CD4-positive, alpha-beta T cell (primary cell): Measurements from ENCODE around the gene HSPA6. TPM values are rescaled to one million over a fixed set of nuclear protein-coding genes. Genes with fewer than 3 reads are reported as not detected.

ENCODE experiments used
- ATAC-seq: fragments of 200-7000 bp; cut with Tn5 transposase; one replicate; pipeline ENCODE4 v1.10.0; 2022; ENCODE audit warnings: mild to moderate bottlenecking; ENCODE audit not compliant: poor library complexity
- CTCF ChIA-PET: fragments of 350-600 bp; sonication (Branson Sonifier 250); formaldehyde crosslinking; loops from one replicate; lab custom pipeline; 2021; ENCODE audit warnings: antibody characterized with exemption, inconsistent platforms; lab: Charles Lee
- POLR2A ChIA-PET: fragments of 350-600 bp; sonication (Branson Sonifier 250); formaldehyde crosslinking; loops from one replicate; lab custom pipeline; 2021; ENCODE audit warnings: antibody characterized with exemption, inconsistent platforms; lab: Charles Lee
- DNase-seq, 14 experiments: peaks; one replicate each; pipeline ENCODE4 v3.0.0-alpha.2; 2013 to 2020; ENCODE audit warnings: mixed read lengths in 2 of 14
- H3K27ac ChIP-seq, 2 donors: one replicate each; pipeline versions ENCODE4 v1.5.1 to v1.7.0; 2013; ENCODE audit warnings: low read length in 2 of 2, low read depth in 1 of 2, mild to moderate bottlenecking in 1 of 2
- H3K27me3 ChIP-seq, 2 experiments: 1 replicate in 1 of 2; 2 replicates in 1 of 2; pipeline versions ENCODE4 v1.6.1 to v1.7.0; 2013; ENCODE audit warnings: low read length in 2 of 2, control low read depth in 1 of 2, mild to moderate bottlenecking in 1 of 2, moderate library complexity in 1 of 2; ENCODE audit not compliant: insufficient read depth in 2 of 2, control insufficient read depth in 1 of 2
- H3K36me3 ChIP-seq: one replicate; pipeline ENCODE4 v1.6.1; 2013; ENCODE audit warnings: low read length, control low read depth; ENCODE audit not compliant: insufficient read depth
- H3K4me1 ChIP-seq: one replicate; pipeline ENCODE4 v1.6.1; 2013; ENCODE audit warnings: low read length, control low read depth; ENCODE audit not compliant: insufficient read depth
- H3K4me3 ChIP-seq: one replicate; pipeline ENCODE4 v1.5.1; 2013; ENCODE audit warnings: mild to moderate bottlenecking, low read length, moderate library complexity
- H3K9me3 ChIP-seq, 2 experiments: 1 replicate in 1 of 2; 2 replicates in 1 of 2; pipeline versions ENCODE4 v1.6.1 to v1.7.0; 2013; ENCODE audit warnings: low read length in 2 of 2, mild to moderate bottlenecking in 2 of 2, control low read depth in 1 of 2, moderate library complexity in 1 of 2; ENCODE audit not compliant: control insufficient read depth in 1 of 2, insufficient read depth in 1 of 2
- H3K27ac Mint-ChIP-seq: one replicate; pipeline ENCODE4 v1.8.0; 2020; ENCODE audit warnings: mixed read lengths
- H3K27me3 Mint-ChIP-seq: one replicate; pipeline ENCODE4 v1.8.0; 2021; ENCODE audit warnings: mixed read lengths
- H3K36me3 Mint-ChIP-seq: one replicate; pipeline ENCODE4 v1.8.0; 2021; ENCODE audit warnings: low read depth, mixed read lengths
- H3K4me1 Mint-ChIP-seq: one replicate; pipeline ENCODE4 v1.8.0; 2021; ENCODE audit warnings: low read depth, mixed read lengths
- H3K4me3 Mint-ChIP-seq: one replicate; pipeline ENCODE4 v1.8.0; 2020; ENCODE audit warnings: mild to moderate bottlenecking, mixed read lengths
- H3K9me3 Mint-ChIP-seq: one replicate; pipeline ENCODE4 v1.8.0; 2020; ENCODE audit warnings: mixed read lengths
- CTCF ChIP-seq: fragments of 200-600 bp; IDR thresholded peaks from one replicate; pipeline ENCODE4 v1.8.0; 2022; ENCODE audit warnings: antibody characterized with exemption, mild to moderate bottlenecking
- intact Hi-C, 2 experiments: fragments of 100-400 bp; cut with DNase I in 1 of 2; cut with micrococcal nuclease in 1 of 2; formaldehyde crosslinking; loops; one replicate each; pipeline versions ENCODE4 v1.15.1 to v1.9.0; 2023 to 2025; cut with DNase I, micrococcal nuclease
- total RNA-seq, 174 experiments: library from RNA in 2 of 174; stranded (reverse) in 2 of 174; gene quantifications; one replicate each; pipeline ENCODE4 v1.2.3 and lab custom pipeline; 2021 to 2026

The HSPA6 gene
- total RNA-seq, 2 experiments from 2014 or later: 0.78 to 1.0 TPM

DNA sequence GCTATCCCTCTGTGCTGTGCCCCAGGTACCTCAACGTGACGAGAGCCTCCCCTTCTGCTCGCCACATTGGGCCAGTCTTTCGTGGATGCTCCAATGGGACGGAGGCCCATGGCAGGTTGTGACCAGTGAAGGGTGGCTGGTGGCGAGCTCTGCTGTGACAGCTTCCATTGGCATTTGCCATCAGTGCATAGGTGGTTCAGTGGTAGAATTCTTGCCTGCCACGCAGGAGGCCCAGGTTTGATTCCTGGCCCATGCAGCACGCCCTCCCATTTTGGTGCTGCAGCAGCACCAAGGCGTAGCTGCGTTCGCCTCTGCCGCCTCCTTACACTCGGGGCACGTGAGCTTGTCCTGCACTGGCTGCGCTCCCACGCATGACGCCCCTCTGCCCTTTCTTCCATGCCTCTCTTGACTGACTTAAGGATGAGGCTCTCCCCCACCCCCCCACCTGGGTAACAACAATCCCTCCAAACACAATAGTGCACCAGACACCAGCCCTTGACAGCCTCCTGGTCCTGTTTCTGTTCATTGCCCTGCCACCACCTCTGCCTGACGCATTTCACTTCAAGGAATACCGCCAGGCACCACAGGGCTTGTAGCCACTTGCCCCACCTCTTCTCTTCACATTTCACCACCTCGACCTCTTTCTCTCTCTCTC, 43.8 kb upstream of the HSPA6 start:
- Mint-ChIP-seq H3K4me1 (no peaks in the 10 kb centered on the region), H3K9me3 (no peaks in the 10 kb centered on the region), H3K27ac (no peak overlapping the region), H3K27me3 (peaks cover 47% of the 10 kb centered on the region), H3K36me3 (no peaks in the 10 kb centered on the region), H3K4me3 (no peak overlapping the region)
- Histone ChIP-seq H3K4me1 (no peaks in the 10 kb centered on the region), H3K27ac (no peak overlapping the region), H3K4me3 (no peak overlapping the region), H3K27me3 (peaks cover 0 to 4% of the 10 kb centered on the region in 2 experiments), H3K9me3 (peaks cover 0 to 2% of the 10 kb centered on the region in 2 experiments), H3K36me3 (no peaks in the 10 kb centered on the region)
- ATAC-seq (no peak), DNase-seq (no peak)
- intact Hi-C loops: loop anchor here in 1 of 2 experiments (10.0 kb wide), 2 partner anchors 84 to 554 kb away; no protein-coding TSS in a partner anchor
- CTCF ChIA-PET: no interaction called here
- POLR2A ChIA-PET: no interaction called here
- no peak for TF ChIP-seq CTCF

DNA sequence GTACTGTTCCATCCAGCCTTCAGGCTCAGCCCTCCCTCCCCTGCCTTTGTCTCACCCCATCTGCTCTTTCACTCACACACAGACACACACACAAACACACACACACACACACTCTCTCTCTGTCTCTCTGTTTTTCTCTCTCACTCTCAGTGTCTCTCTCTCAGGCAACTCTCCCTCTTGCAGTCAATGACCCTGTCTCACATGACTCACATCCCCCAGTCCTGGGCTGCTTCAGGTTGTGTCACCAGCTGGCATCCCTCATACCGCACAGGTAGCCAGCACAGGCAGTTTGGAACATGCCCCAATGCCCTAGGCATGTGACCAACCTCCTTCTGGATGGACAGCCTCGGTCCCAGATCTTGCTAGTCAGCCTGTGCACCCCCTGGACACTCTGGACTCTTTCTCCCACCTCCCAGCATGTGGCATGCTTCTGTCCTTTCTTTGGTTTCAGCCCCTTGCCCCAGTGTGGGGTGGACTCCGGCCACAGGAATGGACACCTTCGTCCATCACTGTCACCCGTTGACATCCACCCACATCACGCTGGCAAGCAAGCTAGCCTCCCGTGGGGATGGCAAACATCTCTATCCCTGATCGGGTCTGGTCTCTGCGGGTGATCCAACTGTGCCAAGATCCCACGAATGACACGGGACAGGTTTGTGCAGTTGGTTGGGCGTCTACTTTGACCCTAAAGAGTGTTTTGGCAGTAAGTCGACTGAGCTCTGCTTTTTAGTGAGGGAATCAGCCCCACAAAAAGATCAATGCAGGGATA, 42.5 kb upstream of the HSPA6 start:
- CTCF ChIA-PET: no interaction called here
- TF ChIP-seq CTCF: no peak

GRCh38 chr1:161482610-161483009, 41.7 kb upstream of the HSPA6 start:
- Mint-ChIP-seq H3K9me3 (no peaks in the 10 kb centered on the region), H3K27ac (no peak overlapping the region), H3K4me3 (no peak overlapping the region), H3K27me3 (peaks cover 34% of the 10 kb centered on the region), H3K4me1 (no peaks in the 10 kb centered on the region), H3K36me3 (no peaks in the 10 kb centered on the region)
- ChIA-PET POLR2A (no interaction called here), CTCF (no interaction called here)
- no peaks in the 10 kb centered on the region for H3K4me1 ChIP-seq
- ATAC-seq (no peak), DNase-seq (no peak)
- H3K27ac ChIP-seq: no peak overlapping the region
- peaks cover 0 to 4% of the 10 kb centered on the region in 2 experiments for H3K27me3 ChIP-seq
- H3K9me3 ChIP-seq: no peaks in the 10 kb centered on the region
- no peak for TF ChIP-seq CTCF
- H3K4me3 ChIP-seq: no peak overlapping the region
- H3K36me3 ChIP-seq: no peaks in the 10 kb centered on the region
- intact Hi-C loops: loop anchor here in 1 of 2 experiments (10.0 kb wide), 2 partner anchors 82 to 552 kb away; no protein-coding TSS in a partner anchor

More for the DNA sequence above, 42.5 kb upstream of the HSPA6 start:
- Histone ChIP-seq H3K36me3 (no peaks in the 10 kb centered on the region), H3K4me1 (no peaks in the 10 kb centered on the region), H3K4me3 (no peak overlapping the region), H3K9me3 (no peaks in the 10 kb centered on the region), H3K27ac (no peak overlapping the region), H3K27me3 (peaks cover 0 to 4% of the 10 kb centered on the region in 2 experiments)
- Mint-ChIP-seq H3K36me3 (no peaks in the 10 kb centered on the region), H3K27ac (no peak overlapping the region), H3K9me3 (no peaks in the 10 kb centered on the region), H3K27me3 (peaks cover 37% of the 10 kb centered on the region), H3K4me3 (no peak overlapping the region), H3K4me1 (no peaks in the 10 kb centered on the region)
- POLR2A ChIA-PET: no interaction called here
- no peak for DNase-seq
- intact Hi-C loops: loop anchor here in 1 of 2 experiments (10.0 kb wide), 2 partner anchors 83 to 553 kb away; no protein-coding TSS in a partner anchor
- ATAC-seq: no peak
